H1 (cell line): ENCODE data around the gene CYGB. TPM values are rescaled to one million over a fixed set of nuclear protein-coding genes. Genes with fewer than 3 reads are reported as not detected.
A peak's percentile ranks its signal among the peaks of the same experiment; 100 is the strongest.

ENCODE experiments used
- ASH2L ChIP-seq: fragments of 200-600, 300-600 bp; sonication (generic); IDR thresholded peaks from one replicate; pipeline ENCODE4 v1.7.1; 2017; ENCODE audit warnings: low read length
- CTBP2 ChIP-seq: IDR thresholded peaks from 2 replicates; pipeline ENCODE4 v1.7.0; 2011; ENCODE audit warnings: borderline replicate concordance, mild to moderate bottlenecking, moderate library complexity, mixed read lengths, low read length; ENCODE audit not compliant: insufficient read depth, insufficient read length
- SIN3A ChIP-seq, 2 experiments: IDR thresholded peaks in 1 of 2; conservative IDR thresholded peaks in 1 of 2; 2 replicates each; pipeline ENCODE4 v1.6.1; 2011 to 2012; ENCODE audit warnings: low read length in 2 of 2, improper control_type of control experiment in 1 of 2, low read depth in 1 of 2, mild to moderate bottlenecking in 1 of 2
- SIRT6 ChIP-seq: IDR thresholded peaks from one replicate; pipeline ENCODE4 v1.7.1; 2012; ENCODE audit warnings: low read length, inconsistent platforms
- SUZ12 ChIP-seq: fragments of 200-600 bp; sonication (generic); IDR thresholded peaks from 2 replicates; pipeline ENCODE4 v1.6.1; 2012; ENCODE audit warnings: mild to moderate bottlenecking, inconsistent platforms, low read length, moderate library complexity, mixed read lengths
- polyA plus RNA-seq, 7 experiments: library from polyadenylated mRNA; depleted of rRNA in 3 of 7; stranded (reverse) in 5 of 7; unstranded in 2 of 7; fragments of >200 nt in 5 of 7; fragments of 200-250 nt in 2 of 7; gene quantifications; 1 replicate in 5 of 7; 2 replicates in 1 of 7; 4 replicates in 1 of 7; pipeline versions ENCODE4 v1.2.1 to v1.2.3, GENCODE V29; 2011 to 2013; ENCODE audit warnings: missing spikeins in 2 of 7, mixed read lengths in 2 of 7
- total RNA-seq: library from RNA; stranded (reverse); fragmentation: NEBNext Ultra II Directional; extraction: Animal tissue kit (Norgen Biotek cat#: 25700); gene quantifications from 2 replicates; pipeline ENCODE4 v1.2.1, GENCODE V29; 2021

CYGB gene
- total and polyA plus RNA-seq, 2 of the 8 experiments (the other 6 are each of a cell fraction or from before 2014, with no cell fraction given) = 2.7 to 3.7 TPM

DNA sequence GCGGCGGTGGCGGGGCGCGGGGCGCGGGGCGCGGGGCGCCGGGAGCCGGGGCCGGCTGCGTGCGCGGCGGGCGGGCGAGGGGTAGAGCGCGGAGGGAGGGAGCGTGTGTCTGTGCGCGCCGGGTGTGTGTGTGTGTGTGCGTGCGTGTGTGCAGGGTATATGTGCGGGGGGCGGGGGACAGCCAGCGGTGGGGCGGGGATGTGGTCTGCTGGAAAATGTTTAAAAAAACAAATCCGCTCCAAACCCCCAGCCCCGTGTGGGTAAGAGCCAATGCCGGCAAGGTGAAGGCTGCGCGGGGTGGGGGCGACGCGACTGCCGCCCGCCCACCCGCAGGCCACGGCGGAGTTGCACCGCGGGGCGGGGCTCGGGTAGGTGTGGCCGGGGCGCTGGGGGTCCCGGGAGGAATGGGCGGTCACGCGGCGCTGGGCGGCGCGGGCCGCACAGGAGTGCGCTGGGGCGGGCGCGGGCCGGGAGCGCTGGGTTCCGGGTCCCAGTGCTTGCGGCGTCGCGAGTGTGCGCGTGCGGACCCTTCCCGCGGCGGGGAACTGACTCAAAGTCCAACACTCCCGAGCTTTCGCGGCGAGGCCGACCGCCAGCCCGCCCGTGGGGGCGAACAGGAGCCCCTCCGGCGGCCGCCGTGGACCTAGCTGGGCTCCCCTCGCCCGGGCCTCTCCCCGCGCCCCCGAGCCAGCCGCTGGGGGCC, at the start of gene CYGB (continued):
- TF ChIP-seq ASH2L (no peak), CTBP2 (no peak), SUZ12 (peak; percentile 63; the same call in 1 of the 2 replicates), SIRT6 (no peak), SIN3A (conservative IDR thresholded peaks at IDR 0.05 in 1 of 2, IDR thresholded peaks at IDR 0.05 in 1 of 2; ENCODE audit: low read depth in 1 of 2, low read length in 2 of 2) (0 out of 4 replicates have a peak, but pooled peaks of 1 of the 2 experiments have one; percentile 6)
